IMR-90 (cell line): ENCODE results near the gene AMACR. TPM values are rescaled to one million over a fixed set of nuclear protein-coding genes. Genes with fewer than 3 reads are reported as not detected.

Experiments
- ATAC-seq: fragments of 200-7000 bp; cut with Tn5 transposase; 2 replicates; pipeline ENCODE4 v1.9.1; 2020; ENCODE audit warnings: low read depth, mild to moderate bottlenecking, moderate library complexity
- BruUV-seq: library from RNA; stranded (reverse); fragments of 400-500 nt; replicated peaks from 2 replicates; lab custom pipeline; 2021; lab: Mats Ljungman, UMichigan
- CTCF ChIA-PET: fragments of 300-600 bp; formaldehyde crosslinking; extraction: SDS; loops from one replicate; lab custom pipeline; 2021; ENCODE audit warnings: antibody characterized with exemption; lab: Yijun Ruan, JAX
- POLR2A ChIA-PET: fragments of 300-600 bp; sonication (Branson Sonifier 250); formaldehyde crosslinking; loops from one replicate; lab custom pipeline; 2022; ENCODE audit warnings: antibody characterized with exemption; ENCODE audit not compliant: unreplicated experiment; lab: Charles Lee
- DNase-seq: peaks from one replicate; pipeline ENCODE4 v3.0.0; 2013
- H2AFZ ChIP-seq: replicated peaks from 2 replicates; pipeline ENCODE3; 2013; ENCODE audit warnings: low read length, mild to moderate bottlenecking; ENCODE audit not compliant: poor library complexity
- H2AK5ac ChIP-seq: 2 replicates; pipeline ENCODE4 v1.6.1; 2013; ENCODE audit warnings: low read depth, low read length, inconsistent platforms
- H2AK9ac ChIP-seq: replicated peaks from 2 replicates; pipeline ENCODE3; 2013; ENCODE audit warnings: mild to moderate bottlenecking, low read depth, low read length, moderate library complexity; ENCODE audit not compliant: poor library complexity
- H2BK120ac ChIP-seq: 2 replicates; pipeline ENCODE4 v1.6.1; 2013; ENCODE audit warnings: low read depth, low read length, inconsistent platforms
- H2BK15ac ChIP-seq: 3 replicates; pipeline ENCODE4 v1.6.1; 2013; ENCODE audit warnings: low read depth, low read length, inconsistent platforms
- H2BK20ac ChIP-seq: 2 replicates; pipeline ENCODE4 v1.6.1; 2013; ENCODE audit warnings: low read depth, mild to moderate bottlenecking, inconsistent platforms, low read length, moderate library complexity
- H2BK5ac ChIP-seq: 2 replicates; pipeline ENCODE4 v1.6.1; 2013; ENCODE audit warnings: mild to moderate bottlenecking, low read depth, low read length, inconsistent platforms; ENCODE audit not compliant: poor library complexity, severe bottlenecking
- H3K14ac ChIP-seq: replicated peaks from 2 replicates; pipeline ENCODE4 v1.6.1; 2013; ENCODE audit warnings: low read depth, low read length, inconsistent platforms
- H3K18ac ChIP-seq: 2 replicates; pipeline ENCODE4 v1.6.1; 2013; ENCODE audit warnings: low read depth, low read length, control low read depth
- H3K23ac ChIP-seq: 2 replicates; pipeline ENCODE4 v1.6.1; 2013; ENCODE audit warnings: low read depth, low read length, inconsistent platforms
- H3K27ac ChIP-seq: 2 replicates; pipeline ENCODE4 v1.5.1; 2013; ENCODE audit warnings: mild to moderate bottlenecking, control low read depth, low read length; ENCODE audit not compliant: insufficient read depth
- H3K27me3 ChIP-seq: 2 replicates; pipeline ENCODE4 v1.6.1; 2013; ENCODE audit warnings: low read length; ENCODE audit not compliant: control insufficient read depth, insufficient read depth
- H3K36me3 ChIP-seq: 2 replicates; pipeline ENCODE4 v1.6.1; 2013; ENCODE audit warnings: low read length, mixed read lengths; ENCODE audit not compliant: control insufficient read depth, insufficient read depth
- H3K4ac ChIP-seq: 2 replicates; pipeline ENCODE4 v1.6.1; 2013; ENCODE audit warnings: low read depth, low read length, inconsistent platforms
- H3K4me1 ChIP-seq: 2 replicates; pipeline ENCODE4 v1.6.1; 2013; ENCODE audit warnings: low read length, mixed read lengths; ENCODE audit not compliant: control insufficient read depth, insufficient read depth
- H3K4me2 ChIP-seq: 2 replicates; pipeline ENCODE4 v1.6.1; 2013; ENCODE audit warnings: low read depth, mild to moderate bottlenecking, control low read depth, low read length, moderate library complexity
- H3K4me3 ChIP-seq: 2 replicates; pipeline ENCODE4 v1.5.1; 2013; ENCODE audit warnings: low read depth, mild to moderate bottlenecking, control low read depth, low read length, moderate library complexity; ENCODE audit not compliant: insufficient read depth
- H3K56ac ChIP-seq: 2 replicates; pipeline ENCODE4 v1.6.1; 2013; ENCODE audit warnings: low read length, inconsistent platforms; ENCODE audit not compliant: insufficient read depth; ENCODE audit errors: extremely low read depth
- H3K79me1 ChIP-seq, 2 experiments: 2 replicates each; pipeline ENCODE4 v1.6.1; 2013; ENCODE audit warnings: low read length in 2 of 2, inconsistent platforms in 1 of 2, low read depth in 1 of 2
- H3K9ac ChIP-seq: 2 replicates; pipeline ENCODE4 v1.6.1; 2013; ENCODE audit warnings: low read depth, low read length, control low read depth
- H3K9me1 ChIP-seq: 2 replicates; pipeline ENCODE4 v1.6.1; 2013; ENCODE audit warnings: low read length, inconsistent platforms; ENCODE audit not compliant: insufficient read depth
- H3K9me3 ChIP-seq: 2 replicates; pipeline ENCODE4 v1.6.1; 2013; ENCODE audit warnings: low read length; ENCODE audit not compliant: control insufficient read depth, insufficient read depth
- H4K20me1 ChIP-seq: 2 replicates; pipeline ENCODE4 v1.6.1; 2013; ENCODE audit warnings: low read length, inconsistent platforms; ENCODE audit not compliant: insufficient read depth
- H4K5ac ChIP-seq: 2 replicates; pipeline ENCODE4 v1.6.1; 2013; ENCODE audit warnings: mild to moderate bottlenecking, low read depth, low read length, control low read depth
- H4K8ac ChIP-seq, 2 experiments: 2 replicates each; pipeline ENCODE4 v1.6.1; 2013; ENCODE audit warnings: low read depth in 2 of 2, low read length in 2 of 2, control low read depth in 1 of 2, inconsistent platforms in 1 of 2
- H4K91ac ChIP-seq: 2 replicates; pipeline ENCODE4 v1.6.1; 2013; ENCODE audit warnings: low read depth, low read length, inconsistent platforms; ENCODE audit not compliant: insufficient read depth
- BHLHE40 ChIP-seq: fragments of 150-350 bp; IDR thresholded peaks from 2 replicates; pipeline ENCODE4 v1.6.1; 2016; ENCODE audit warnings: mild to moderate bottlenecking, low read depth, low read length
- CEBPB ChIP-seq: IDR thresholded peaks from 2 replicates; pipeline ENCODE4 v1.6.1; 2012; ENCODE audit warnings: low read depth, low read length, improper control_type of control experiment
- CHD1 ChIP-seq: IDR thresholded peaks from 2 replicates; pipeline ENCODE4 v1.6.1; 2012; ENCODE audit warnings: low read depth, low read length, improper control_type of control experiment
- CTCF ChIP-seq: conservative IDR thresholded peaks from 2 replicates; pipeline ENCODE4 v1.5.1; 2012; ENCODE audit warnings: mild to moderate bottlenecking, low read depth, low read length, improper control_type of control experiment
- FOS ChIP-seq: fragments of 150-350 bp; IDR thresholded peaks from 2 replicates; pipeline ENCODE4 v1.6.1; 2016; ENCODE audit warnings: low read depth, low read length
- MAFK ChIP-seq: IDR thresholded peaks from 2 replicates; pipeline ENCODE4 v1.6.1; 2012; ENCODE audit warnings: low read depth, low read length, improper control_type of control experiment
- MAZ ChIP-seq: IDR thresholded peaks from 2 replicates; pipeline ENCODE4 v1.6.1; 2012; ENCODE audit warnings: low read depth, mild to moderate bottlenecking, low read length, improper control_type of control experiment, moderate library complexity, borderline replicate concordance
- MXI1 ChIP-seq: IDR thresholded peaks from 2 replicates; pipeline ENCODE4 v1.6.1; 2012; ENCODE audit warnings: low read depth, mild to moderate bottlenecking, low read length, moderate library complexity, borderline replicate concordance
- NFE2L2 ChIP-seq: fragments of 150-350 bp; IDR thresholded peaks from 2 replicates; pipeline ENCODE4 v1.6.1; 2016; ENCODE audit warnings: low read depth, mild to moderate bottlenecking, low read length
- POLR2A ChIP-seq: IDR thresholded peaks from 2 replicates; pipeline ENCODE4 v1.6.1; 2012; ENCODE audit warnings: mild to moderate bottlenecking, low read depth, low read length
- RAD21 ChIP-seq: IDR thresholded peaks from 2 replicates; pipeline ENCODE4 v1.6.1; 2012; ENCODE audit warnings: low read length, improper control_type of control experiment
- RCOR1 ChIP-seq: IDR thresholded peaks from 2 replicates; pipeline ENCODE4 v1.6.1; 2012; ENCODE audit warnings: mild to moderate bottlenecking, low read length, improper control_type of control experiment; ENCODE audit not compliant: insufficient replicate concordance
- RFX5 ChIP-seq: IDR thresholded peaks from 2 replicates; pipeline ENCODE4 v1.8.0; 2012; ENCODE audit warnings: low read depth, mild to moderate bottlenecking, low read length, moderate library complexity
- SMC3 ChIP-seq: fragments of 150-350 bp; IDR thresholded peaks from 2 replicates; pipeline ENCODE4 v1.6.1; 2016; ENCODE audit warnings: low read depth, mild to moderate bottlenecking, antibody characterized with exemption, low read length, moderate library complexity
- USF2 ChIP-seq: fragments of 150-350 bp; IDR thresholded peaks from 2 replicates; pipeline ENCODE4 v1.6.1; 2017; ENCODE audit warnings: mild to moderate bottlenecking, antibody characterized with exemption, low read length, low read depth
- WGBS, 2 experiments: methylation state at CpG; one replicate each; pipeline versions ENCODE4 v1.1.5 to v1.1.7; 2013; ENCODE audit warnings: missing lambda C conversion rate in 2 of 2; ENCODE audit not compliant: insufficient read length in 1 of 2; ENCODE audit errors: extremely low coverage in 2 of 2; 5-methylcytosine and 5-hydroxymethylcytosine counted together
- dilution Hi-C: fragments of 300-500 bp; cut with HindIII; formaldehyde crosslinking; loops from one replicate; pipeline ENCODE4 v1.14.3; 2018; ENCODE audit warnings: low sequenced_read_pairs; ENCODE audit not compliant: unreplicated experiment
- in situ Hi-C: fragments of 300-500 bp; cut with MboI; formaldehyde crosslinking; loops from 3 replicates; pipeline ENCODE4 v1.14.3; 2019; ENCODE audit warnings: low sequenced_read_pairs, inconsistent platforms, mixed read lengths
- intact Hi-C: fragments of 100-400 bp; cut with micrococcal nuclease; formaldehyde crosslinking; loops from 2 replicates; pipeline ENCODE4 v1.10.0; 2022
- polyA plus RNA-seq, 3 experiments: library from polyadenylated mRNA; depleted of rRNA; stranded (reverse); fragments of >200 nt; gene quantifications; 2 replicates each; pipeline ENCODE4 v1.2.3, GENCODE V29; 2012; ENCODE audit warnings: low replicate concordance in 1 of 3
- total RNA-seq: library from RNA; depleted of rRNA; stranded (reverse); fragments of >200 nt; gene quantifications from 2 replicates; pipeline ENCODE4 v1.2.3, GENCODE V29; 2012
- TF ChIP-seq, protein P1 (sequence below): fragments of 150-350 bp; IDR thresholded peaks from 2 replicates; pipeline ENCODE4 v1.6.1; 2016; ENCODE audit warnings: low read depth, mild to moderate bottlenecking, low read length, moderate library complexity, borderline replicate concordance

AMACR gene
- total and polyA plus RNA-seq, 2 of the 4 experiments (the other 2 are of a cell fraction) = 8.2 to 12.9 TPM

GRCh38 chr5:34016222-34016621 is 8.4 kb upstream of the AMACR start:
- no peak overlapping the region for H2BK120ac ChIP-seq
- CTCF ChIA-PET = interaction anchor here (0.6 kb wide), 2 partner anchors 12 to 236 kb away, joined by 3 read pairs; no protein-coding TSS in a partner anchor
- H4K91ac ChIP-seq = no peak overlapping the region
- no peak overlapping the region for H2BK5ac ChIP-seq
- no peaks in the 10 kb centered on the region for H3K9me1 ChIP-seq
- H3K4ac ChIP-seq = no peak overlapping the region
- no peaks in the 10 kb centered on the region for H3K4me1 ChIP-seq
- H3K23ac ChIP-seq = no peak overlapping the region
- H3K9ac ChIP-seq = no peak overlapping the region
- no peaks in the 10 kb centered on the region for H3K27me3 ChIP-seq
- no peak overlapping the region for H3K56ac ChIP-seq
- no peak overlapping the region for H3K18ac ChIP-seq
- intact Hi-C loops = no loop called here
- ATAC-seq (no peak), DNase-seq (no peak)
- TF ChIP-seq MAZ (no peak), NFE2L2 (no peak), SMC3 (no peak), RCOR1 (no peak), CEBPB (no peak), POLR2A (no peak), RFX5 (no peak), RAD21 (no peak), USF2 (no peak), MXI1 (no peak), CHD1 (no peak), FOS (no peak), BHLHE40 (no peak), MAFK (no peak), CTCF (no peak)
- TF ChIP-seq, protein P1, sequence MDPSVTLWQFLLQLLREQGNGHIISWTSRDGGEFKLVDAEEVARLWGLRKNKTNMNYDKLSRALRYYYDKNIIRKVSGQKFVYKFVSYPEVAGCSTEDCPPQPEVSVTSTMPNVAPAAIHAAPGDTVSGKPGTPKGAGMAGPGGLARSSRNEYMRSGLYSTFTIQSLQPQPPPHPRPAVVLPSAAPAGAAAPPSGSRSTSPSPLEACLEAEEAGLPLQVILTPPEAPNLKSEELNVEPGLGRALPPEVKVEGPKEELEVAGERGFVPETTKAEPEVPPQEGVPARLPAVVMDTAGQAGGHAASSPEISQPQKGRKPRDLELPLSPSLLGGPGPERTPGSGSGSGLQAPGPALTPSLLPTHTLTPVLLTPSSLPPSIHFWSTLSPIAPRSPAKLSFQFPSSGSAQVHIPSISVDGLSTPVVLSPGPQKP = no peak
- no CpG with 5 or more reads among the region's 5 CpGs for WGBS, 2 experiments
- no peak overlapping the region for H3K4me3 ChIP-seq
- H2BK20ac ChIP-seq = no peak overlapping the region
- no TSS peak for BruUV-seq
- no peaks in the 10 kb centered on the region for H4K20me1 ChIP-seq
- POLR2A ChIA-PET = no interaction called here
- dilution Hi-C loops = no loop called here
- no peak overlapping the region for H3K14ac ChIP-seq
- no peaks in the 10 kb centered on the region for H3K79me1 ChIP-seq
- H4K5ac ChIP-seq = no peak overlapping the region
- H3K27ac ChIP-seq = no peak overlapping the region
- in situ Hi-C loops = no loop called here
- H2AK5ac ChIP-seq = no peak overlapping the region
- no peak overlapping the region for H2AK9ac ChIP-seq
- H3K9me3 ChIP-seq = no peaks in the 10 kb centered on the region
- H2BK15ac ChIP-seq = no peak overlapping the region
- no peaks in the 10 kb centered on the region for H3K36me3 ChIP-seq
- no peak overlapping the region for H4K8ac ChIP-seq
- no peak overlapping the region for H3K4me2 ChIP-seq
- no peak overlapping the region for H2AFZ ChIP-seq
